HG02840 (cell line): ENCODE measurements around the gene KDM5D.

ENCODE experiments used
- ATAC-seq: cut with Tn5 transposase; IDR thresholded peaks from one replicate; pipeline ENCODE4 v1.9.1; 2021; ENCODE audit warnings: mild to moderate bottlenecking, moderate library complexity, moderate number of reproducible peaks; ENCODE audit not compliant: unreplicated experiment, low FRiP score

KDM5D gene

DNA sequence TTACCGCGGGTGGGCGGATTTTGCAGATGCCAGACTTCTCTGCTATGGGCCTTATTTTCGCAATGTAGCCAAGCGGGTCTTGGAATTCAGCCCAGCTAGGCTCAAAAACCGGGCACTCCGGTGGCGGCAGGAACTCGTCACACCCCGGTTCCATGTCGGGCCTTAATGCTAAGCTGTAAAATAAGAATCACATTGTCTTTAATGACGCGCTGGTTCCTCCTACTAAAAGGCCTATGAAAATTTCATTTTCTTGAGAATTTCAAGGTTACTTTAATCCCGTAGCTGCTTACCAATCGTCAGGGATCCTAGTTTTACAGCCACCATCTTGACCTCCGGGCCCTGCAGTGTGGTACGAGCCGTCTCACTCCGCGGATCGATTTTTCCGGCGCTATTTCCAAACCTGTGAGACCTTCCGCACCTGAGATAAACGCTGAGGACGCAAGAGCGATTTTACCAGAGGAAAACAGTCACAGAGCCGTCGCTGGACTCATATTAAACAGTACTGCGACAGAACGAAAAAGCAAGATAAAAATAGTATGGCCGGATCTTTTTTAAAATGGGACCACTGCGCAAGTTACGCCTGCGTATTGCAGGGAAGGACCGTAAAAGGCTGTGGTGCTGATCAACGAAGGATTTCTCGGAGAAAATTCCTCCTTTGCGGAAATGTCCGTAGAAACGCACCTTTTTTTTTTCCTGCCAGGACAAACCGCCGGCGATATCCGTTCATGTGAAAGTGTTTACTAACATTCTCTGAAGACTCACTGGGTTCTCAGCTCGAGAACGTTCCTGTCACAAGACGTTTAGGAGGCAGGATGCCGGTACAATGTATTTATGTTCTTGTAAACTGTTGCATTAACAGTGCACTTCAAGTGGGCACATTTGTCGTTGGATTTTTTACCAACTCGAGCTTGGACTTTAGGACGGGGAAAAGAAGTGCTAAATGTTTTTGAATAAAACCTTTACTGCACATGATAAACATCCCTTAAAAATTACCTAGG, at the start of gene KDM5D:
KDM5D (minus strand) TSS at position 346 of the 998 bp plus-strand sequence; CDS start at position 154, 192 bp downstream.
- ATAC-seq: no peak

DNA sequence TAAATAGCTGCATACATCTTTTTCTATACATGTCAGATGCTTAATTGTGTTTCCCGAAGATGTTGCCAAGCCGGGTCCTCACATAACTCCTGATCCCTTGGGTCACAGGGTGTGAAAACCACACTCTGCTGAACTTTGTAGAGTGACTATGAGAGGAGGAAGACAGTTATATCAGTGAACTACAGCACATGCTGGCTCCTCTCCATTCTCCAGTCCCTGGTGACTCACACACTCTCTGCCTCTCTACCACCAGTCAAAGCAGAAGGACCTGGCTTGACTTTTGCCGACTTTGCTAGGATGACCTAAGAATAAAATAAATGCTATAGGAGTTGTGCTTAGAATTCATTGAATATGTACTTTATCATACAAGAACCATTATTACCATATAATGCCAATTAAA, 23.8 kb upstream of the KDM5D start:
- ATAC-seq: no peak

DNA sequence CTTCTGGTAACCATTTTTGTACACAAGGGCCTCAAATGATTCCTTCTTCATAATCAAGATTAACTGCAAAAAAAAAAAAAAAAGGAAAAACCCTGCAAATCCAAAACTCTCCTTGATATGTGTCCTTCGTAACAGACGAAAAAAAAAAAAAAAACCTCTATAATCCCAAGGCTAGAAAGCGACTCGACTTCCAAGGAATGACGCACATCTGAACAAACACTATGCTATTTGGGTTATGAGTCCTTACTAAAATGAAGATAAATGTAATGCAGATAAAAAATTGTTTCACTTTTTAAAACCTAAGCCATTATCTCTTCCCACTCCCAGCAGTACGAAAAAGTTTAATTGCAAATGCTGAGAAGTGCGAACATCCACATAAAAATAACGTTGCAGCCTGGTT, 1.2 kb downstream of the KDM5D start:
- ATAC-seq: no peak

DNA sequence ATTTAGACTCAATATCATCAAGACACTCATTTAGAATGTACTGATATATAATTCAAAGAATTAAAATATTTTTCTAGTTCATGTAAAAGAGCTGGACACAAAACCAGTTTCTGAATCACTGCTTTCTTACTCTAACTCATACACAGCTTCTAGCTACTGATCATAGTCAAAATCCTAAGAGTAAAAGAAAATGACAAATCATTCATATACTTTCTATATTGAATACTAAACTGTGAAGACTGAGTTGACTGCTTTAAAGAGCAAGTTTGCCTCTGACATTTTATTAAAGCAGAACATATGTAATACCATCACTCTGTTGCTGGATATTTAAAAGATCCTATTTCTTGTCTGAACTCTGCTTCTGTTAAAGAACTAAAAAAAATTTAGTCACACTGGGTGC, 2.4 kb downstream of the KDM5D start:
- no peak for ATAC-seq

DNA sequence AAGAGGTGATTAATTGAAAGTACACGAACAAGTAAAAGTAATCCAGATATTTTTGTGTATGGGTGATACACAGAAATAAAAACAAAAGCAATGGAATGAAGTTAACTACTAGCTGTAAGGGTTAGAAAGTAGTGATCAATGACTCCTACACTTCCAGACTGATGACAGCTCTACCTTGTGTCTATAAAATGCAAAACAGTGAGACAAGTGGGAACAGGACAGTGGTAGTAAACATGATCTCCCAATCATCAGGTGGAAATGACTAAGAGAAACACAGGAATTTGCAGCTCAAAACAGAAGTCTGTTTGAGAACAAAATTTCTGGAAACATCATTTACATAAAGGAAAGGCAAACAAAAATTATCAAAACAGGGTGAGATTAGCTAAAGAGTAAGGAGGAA, 10.1 kb downstream of the KDM5D start:
- no peak for ATAC-seq

DNA sequence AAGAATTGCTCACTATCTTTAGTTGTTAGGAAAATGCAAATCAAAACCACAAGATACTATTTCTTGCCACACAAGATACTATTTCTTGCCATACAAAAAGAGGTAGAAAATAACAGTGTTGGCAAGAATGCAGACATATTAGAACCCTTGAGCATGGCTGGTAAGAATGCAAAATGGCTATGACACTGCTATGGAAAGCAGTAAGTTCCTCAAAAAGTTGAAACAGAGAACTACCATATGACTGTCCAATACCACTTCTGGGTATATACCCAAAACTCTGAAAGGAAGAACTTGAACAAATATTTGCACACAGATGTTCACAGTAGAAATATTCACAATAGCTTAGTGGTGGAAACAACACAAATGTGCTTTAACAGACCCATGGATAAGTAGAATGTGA, 26.6 kb downstream of the KDM5D start:
- no peak for ATAC-seq

DNA sequence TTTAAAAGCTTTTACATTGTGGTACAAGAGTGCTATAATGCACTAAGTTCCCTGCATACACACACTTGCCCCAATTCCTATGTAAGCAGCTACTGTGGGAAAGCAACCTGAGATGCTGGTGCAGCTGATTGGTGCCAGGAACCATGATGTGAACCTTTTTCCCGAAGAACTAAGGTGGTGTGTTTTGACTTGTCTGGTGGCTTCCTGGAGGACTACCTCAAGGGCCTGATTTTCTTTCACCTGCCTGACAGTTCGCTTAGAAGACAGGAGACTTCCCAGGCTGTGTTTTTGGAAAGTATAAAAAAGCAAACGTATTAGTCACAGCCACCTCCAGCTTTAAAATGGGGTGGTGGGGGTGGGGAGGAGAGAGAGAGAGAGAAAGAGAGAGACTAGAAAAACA, 27.4 kb downstream of the KDM5D start:
- ATAC-seq: no peak

DNA sequence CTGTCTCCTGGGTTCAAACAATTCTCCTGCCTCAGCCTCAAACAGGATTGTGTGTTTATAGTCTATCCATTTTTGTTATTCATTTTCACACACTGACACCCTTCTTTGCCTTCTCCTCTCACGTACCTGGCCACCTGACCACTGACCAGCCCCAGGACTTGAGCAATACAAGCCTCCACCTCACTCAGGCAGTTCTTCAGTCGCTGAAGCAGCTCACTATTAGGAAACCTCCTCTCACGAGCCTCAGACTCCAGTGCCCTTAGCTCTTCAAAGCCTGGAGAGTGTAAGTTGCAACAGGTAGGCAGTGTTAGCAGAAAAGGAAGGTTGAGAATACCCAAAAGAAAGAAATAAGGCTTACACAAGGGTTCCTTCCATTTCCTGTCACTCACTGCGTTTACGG, 29.3 kb downstream of the KDM5D start:
- no peak for ATAC-seq

DNA sequence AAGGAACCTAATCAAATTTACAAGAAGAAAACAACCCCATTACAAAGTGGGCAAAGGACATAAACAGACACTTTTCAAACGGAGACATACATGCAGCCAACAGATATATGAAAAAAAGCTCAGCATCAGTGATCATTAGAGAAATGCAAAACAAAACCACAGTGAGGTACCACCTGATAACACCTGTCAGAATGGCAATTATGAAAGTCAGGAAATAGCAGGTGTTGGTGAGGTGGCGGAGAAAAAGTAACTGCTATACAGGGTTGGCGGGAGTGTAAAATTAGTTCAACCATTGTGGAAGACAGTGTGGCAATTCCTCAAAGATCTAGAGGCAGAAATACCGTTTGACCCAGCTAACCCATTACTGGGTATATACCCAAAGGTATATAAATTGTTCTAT, 31.1 kb downstream of the KDM5D start:
- ATAC-seq: no peak

DNA sequence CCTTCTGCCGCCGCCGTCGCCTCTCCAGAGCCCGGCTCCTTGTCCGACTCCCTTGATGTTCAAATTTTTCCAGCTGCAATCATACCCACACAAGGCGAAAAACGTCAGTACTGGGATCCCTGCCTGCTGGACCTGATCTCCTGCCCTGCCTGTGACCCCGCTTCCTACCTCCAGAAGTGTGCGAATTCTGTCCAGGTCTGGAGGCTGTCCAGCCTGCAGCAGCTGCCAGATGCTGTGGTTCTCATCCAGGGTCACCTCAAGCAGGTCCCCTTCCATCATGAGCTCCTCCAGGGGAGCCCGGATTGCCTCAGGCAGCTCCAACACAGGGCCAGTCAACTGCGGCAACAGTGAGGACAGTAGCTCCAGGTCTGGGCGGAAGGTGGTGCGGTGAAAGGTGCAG, 38.3 kb downstream of the KDM5D start:
- no peak for ATAC-seq

DNA sequence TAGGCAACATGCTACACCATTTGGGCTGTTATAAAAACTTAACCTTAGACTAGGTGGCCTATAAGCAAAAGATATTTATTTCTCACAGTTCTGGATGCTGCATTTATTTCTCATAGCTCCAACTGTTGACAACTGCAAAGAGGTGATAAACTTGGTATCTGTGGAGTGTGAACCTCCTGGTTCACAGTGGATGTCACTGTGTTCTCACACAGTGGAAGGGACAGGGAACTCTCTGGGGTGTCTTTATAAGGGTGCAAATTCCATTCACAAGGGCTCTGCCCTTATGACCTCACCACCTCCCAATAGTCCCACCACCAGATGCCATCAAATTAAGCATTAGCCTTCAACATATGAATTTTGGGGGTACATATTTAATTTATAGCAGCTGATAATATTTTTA, 46.0 kb downstream of the KDM5D start:
- no peak for ATAC-seq

DNA sequence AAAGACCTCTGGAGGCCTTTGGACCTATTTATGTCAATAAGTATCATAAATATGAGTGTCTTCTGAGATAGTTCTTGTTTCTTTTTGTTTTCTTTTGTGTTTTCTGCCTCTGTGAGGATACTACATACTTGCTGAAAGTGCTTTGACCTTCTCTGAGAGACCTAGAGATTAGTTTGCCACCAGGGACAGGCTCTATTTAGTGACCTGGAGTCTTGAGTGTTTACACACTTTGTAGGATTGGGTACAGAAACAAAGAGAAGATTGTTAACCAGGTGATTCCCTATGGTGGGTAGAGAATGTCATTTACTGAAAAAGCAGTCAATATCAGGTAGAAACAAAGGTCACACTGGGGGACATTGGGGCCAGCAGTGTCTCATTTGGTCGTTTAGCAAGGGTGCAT, 63.7 kb downstream of the KDM5D start:
- no peak for ATAC-seq
